D341Med (cell line): ENCODE measurements around the gene UBALD2.
"Not testable (repeated sequence)": the region's sequence is repeated elsewhere in the genome, so short reads cannot be mapped to it uniquely, and the experiment has no call there.

Source experiments
- DNase-seq: peaks from one replicate; pipeline ENCODE4 v3.0.0; 2012; ENCODE audit warnings: low spot score

The UBALD2 gene

DNA sequence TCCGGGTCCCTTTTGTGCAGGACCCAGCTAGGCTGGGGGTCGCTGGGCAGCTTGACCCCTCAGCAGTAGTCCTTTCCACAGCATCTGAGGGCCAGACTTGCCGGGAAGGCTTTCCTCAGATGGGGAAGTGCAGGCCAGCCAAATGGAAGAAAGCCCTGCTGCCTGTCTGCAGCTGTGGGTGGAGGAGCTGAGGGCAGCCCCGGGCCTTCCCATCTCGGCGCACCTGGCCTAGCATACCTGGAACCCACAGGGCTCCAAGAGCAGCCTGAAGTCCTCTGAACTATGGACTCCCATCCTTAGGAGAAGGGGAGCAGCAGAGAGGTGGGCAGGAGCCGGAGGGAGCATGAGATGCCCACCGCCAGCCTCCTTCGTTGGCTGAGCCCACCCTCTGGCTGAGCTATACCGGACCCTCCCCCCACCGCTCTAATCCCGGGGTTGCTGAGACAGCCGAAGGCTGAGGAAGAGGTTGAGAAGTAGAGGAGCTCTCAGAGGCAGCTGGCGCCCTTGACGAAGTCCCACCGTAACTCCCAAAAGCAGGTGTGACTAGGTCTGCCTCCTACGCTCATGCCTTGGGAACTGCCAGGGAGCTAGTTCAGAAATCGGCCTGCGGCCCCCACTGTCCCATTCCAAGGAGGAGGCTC is 13.2 kb downstream of the UBALD2 start:
- DNase-seq, result no peak

GRCh38 chr17:76278952-76279741 is 14.0 kb downstream of the UBALD2 start:
- DNase-seq, result peak; percentile 98

DNA sequence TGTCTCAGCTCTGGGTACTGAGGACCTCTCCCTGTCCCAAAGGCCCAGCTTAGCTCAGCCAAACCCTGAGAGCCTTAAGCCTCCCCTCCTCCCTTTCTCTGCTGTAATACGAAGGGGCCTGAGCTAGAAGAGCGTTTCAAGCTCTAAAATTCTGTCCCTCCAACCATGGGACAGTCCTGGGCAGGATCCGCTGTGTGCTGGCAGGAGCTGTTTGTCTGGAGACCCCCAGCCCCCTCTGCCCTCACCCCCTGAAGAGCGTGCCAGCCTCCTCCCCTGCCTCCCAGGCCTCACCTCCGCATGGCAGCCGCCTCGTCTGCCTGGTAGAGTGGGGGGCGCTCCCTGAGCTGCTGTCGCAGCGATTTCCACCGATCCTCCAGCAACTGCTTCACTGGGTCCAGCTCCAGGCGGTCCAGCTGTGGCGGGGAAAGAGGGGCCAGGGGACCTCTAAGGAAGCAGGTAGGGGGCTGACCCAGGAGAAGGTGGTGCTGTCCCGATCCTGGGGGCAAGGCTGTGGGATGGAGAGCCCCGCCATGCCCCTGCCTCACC is 14.7 kb downstream of the UBALD2 start:
- no peak for DNase-seq

DNA sequence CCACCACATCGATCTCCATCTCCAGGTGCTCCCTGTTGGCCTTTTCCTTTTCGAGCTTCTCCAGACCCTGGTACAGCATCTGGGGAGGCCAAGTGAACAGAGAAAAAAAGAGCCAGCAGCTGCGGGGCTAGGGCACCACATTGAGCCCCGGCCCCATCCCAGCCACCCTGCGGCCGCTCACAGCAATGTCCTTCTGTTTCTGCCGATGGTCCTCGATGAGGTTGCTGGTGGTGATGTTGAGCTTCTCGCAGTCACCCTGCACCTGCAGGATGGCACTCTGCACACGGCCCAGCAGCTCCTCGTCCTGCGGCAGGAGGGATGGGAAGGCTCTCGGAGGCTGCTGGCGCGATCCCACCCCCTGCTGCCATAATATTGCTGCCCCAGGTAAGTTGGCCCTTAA is 15.5 kb downstream of the UBALD2 start:
- DNase-seq, result no peak

DNA sequence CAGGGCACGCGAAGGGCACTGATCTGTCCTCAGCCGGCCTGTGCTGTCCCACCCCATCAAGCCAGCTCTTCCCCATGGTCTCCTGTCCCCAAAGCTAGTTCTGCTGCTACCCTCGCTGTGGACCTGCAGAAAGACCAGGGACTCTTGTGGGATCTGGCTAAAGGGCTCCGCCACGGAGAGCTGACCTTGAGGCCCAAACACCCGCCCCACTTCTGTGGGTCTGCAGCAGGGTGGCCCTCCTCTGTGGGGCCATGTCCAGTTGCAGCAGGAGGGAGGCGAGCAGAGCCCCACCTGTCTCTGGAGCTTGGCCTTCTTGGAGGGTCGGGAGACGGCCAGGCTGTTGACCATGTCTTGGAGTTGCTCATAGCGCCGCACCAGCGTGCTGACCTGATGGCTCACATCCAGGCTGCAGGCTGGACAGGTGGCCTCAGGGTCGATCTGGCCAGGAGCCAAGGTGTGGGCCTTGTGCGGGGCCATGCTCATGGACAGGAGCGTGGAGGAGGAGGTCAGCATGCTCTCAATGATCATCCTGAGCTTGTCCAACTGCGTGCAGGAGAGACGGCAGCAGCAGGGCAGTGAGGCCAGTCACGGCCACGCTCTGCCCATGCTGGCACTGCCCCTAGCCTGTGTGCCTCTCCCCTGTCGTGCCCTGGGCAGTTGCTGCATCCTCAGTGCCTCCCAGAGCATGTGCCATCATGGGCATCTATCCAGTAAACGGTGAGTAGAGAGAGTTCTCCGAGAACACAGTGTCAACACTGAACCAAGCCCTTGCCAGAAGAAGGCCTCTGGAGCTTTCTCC is 16.6 kb downstream of the UBALD2 start:
- no peak for DNase-seq

- DNase-seq, result no peak
Measured at GRCh38 chr17:76292567-76292966, 27.4 kb downstream of the UBALD2 start.

- DNase-seq, result no peak
Measured at GRCh38 chr17:76293106-76293505, 28.0 kb downstream of the UBALD2 start.

GRCh38 chr17:76296186-76296585 is 31.0 kb downstream of the UBALD2 start:
- no peak for DNase-seq

DNA sequence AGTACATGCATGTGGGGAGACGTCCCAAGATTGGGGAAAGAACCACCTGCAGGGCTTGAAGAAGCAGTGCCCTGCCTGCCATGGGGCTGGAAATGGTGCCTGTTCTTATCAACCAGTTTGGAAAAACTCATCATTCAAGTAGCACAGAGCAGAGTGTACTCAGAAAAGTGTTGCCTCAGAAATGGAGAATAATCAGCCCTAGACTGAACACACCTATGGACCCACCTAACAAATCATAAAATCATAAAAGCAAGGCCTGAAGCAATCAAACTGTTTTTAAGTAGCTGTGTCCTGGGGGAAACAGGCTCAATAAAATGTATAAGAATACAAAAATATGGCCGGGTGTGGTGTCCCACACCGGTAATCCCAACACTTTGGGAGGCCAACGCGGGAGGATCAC is 31.7 kb downstream of the UBALD2 start:
- no peak for DNase-seq

DNA sequence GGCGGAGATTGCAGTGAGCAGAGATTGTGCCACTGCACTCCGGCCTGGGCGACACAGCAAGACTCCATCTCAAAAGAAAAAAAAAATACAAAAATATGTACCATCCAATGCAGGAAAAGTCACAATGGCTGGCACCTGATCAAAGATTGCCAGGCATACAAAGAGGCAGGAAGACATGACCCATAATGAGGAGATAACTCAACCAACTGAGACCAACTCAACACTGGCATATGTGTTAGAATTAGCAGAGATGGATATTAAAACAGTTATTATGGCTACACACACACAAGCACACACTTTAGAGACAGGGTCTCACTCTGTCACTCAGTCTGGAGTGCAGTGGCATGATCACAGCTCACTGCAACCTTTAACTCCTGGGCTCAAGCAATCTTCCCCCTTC is 32.3 kb downstream of the UBALD2 start:
- DNase-seq, result no peak

DNA sequence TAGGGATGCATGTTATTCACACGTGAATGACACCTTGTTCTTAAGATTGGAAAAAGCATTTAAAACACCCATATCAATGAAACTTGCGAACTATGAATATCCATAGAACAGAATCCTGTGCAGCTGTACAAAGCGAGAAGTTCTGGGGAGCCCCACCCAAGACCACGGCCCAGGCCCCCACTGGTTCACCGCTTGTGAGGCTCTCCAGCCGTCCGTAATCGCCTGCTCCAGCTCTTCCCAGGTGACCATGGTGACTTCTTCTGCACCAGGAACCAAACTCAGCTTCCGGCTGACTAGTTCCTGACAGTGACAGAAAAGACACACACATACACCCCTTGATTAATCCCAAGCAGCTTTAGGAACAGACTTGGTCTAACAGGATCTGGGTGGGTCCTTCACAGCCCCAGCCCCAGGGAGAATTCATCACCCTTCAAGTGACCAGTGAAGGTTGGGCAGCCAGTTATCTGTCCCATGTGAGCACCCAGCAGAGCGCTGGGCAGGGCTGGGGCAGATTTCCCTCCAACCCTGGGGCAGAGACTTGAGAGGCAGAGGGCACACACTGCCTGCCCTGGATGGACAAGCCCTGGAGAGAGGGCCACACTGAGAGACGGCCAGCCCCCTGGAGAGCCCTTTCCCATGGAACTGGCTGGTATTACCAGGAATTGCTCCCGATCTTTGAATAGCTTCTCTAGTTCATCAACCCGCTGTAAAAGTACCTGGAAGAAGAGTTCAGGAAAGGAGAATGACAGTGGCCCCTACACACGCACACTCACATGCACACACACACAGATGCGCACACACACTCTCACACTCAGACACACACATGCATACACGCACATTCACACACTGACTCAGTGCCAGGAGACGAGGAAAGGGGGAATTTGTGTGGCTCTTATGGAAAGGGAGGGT is 39.3 kb downstream of the UBALD2 start:
- DNase-seq, result peak; percentile 36

DNA sequence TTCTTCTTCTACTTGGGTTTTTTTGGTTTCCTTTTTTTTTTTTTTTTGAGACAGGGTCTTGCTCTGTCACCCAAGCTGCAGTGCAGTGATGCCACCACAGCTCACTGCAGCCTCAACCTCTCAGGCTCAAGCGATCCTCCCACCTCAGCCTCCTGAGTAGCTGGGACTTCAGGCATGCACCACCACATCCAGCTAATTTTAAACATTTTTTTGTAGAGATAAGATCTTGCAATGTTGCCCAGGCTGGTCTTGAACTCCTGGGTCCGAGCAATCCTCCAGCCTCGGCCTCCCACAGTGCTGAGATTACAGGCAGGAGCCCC is 39.9 kb downstream of the UBALD2 start:
- DNase-seq, result not testable (repeated sequence)

- DNase-seq, result peak; percentile 28
Measured at GRCh38 chr17:76307299-76307965, 42.3 kb downstream of the UBALD2 start.

GRCh38 chr17:76307966-76308338 is 42.8 kb downstream of the UBALD2 start, which contains the start of gene QRICH2:
QRICH2 (minus strand) TSS chr17:76308276; CDS start chr17:76307998, 278 bp downstream.
- DNase-seq, result no peak

DNA sequence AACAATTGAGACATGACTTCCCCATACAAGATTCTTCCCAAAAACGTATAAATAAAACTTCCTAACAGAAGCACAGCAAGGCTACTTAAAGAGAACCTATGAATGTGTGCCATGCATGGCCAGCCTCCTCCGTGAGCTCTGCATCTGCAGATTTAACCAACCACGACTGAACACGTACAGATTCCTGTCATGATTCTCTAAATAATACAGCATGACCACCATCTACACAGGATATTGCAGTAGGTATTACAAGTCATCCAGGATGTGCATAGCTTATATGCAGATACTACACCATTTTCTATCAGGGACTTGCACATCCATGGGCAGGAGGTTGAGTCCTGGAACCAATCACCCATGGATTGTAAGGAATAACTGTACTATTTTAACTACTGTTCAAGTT is 44.3 kb downstream of the UBALD2 start:
- no peak for DNase-seq

- no peak for DNase-seq
Measured at GRCh38 chr17:76312735-76313134, 47.6 kb downstream of the UBALD2 start.

DNA sequence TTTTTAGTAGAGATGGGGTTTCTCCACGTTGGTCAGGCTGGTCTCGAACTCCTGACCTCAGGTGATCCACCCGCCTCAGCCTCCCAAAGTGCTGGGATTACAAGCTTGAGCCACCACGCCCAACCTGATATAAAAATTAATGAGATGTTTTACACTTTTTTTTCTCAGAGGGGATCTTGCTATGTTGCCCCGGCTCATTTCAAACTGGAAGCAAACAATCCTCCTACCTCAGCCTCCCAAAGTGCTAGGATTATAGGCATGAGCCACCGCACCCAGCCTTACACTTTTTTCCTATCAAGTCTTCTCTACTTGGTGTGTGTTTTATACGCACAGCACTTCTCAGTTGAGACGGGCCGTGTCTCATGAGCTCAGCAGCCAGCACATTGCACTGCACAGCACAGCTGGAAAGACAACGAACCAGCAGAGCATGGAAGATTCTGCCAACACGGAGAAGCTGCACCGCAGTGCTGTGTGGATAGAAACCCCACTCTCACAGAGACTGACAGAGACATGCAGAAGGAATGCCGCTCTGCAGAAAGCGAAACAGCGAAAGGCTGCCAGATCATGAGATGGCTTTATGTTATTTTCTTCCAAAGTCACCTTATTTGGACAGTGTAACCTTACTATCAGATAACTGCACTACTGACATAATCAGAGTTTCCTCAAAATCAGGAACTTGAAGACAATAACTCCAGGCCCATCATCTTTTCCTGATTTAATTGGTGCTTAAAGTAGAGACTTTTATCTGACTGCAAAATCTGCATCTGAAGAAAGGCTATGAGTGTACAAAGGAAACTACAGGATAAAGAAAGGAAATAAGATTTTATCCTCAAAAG is 49.5 kb downstream of the UBALD2 start:
- DNase-seq, result no peak

GRCh38 chr17:76317535-76317934 is 52.4 kb downstream of the UBALD2 start:
- no peak for DNase-seq

DNA sequence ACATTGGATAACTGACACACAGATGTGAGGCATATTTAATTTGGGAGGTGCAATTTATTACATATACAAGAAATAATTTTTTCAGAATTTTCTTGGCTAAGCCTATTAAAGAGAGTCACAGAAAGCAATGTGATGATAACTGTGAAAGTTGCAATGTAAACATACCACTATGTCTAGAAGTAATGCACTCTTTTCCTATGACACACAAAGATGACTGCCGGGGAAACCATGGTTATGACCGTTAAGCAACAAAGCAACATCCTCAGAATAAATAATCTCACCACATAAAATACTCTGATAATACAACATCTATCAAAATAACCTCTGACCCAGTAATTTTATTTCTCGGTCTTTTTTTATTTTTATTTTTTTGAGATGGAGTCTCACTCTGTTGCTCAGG is 53.4 kb downstream of the UBALD2 start:
- DNase-seq, result no peak
